ENCODE results near the gene PPP1R2B. TPM values are rescaled to one million over a fixed set of nuclear protein-coding genes. Genes with fewer than 3 reads are reported as not detected.
"Not testable (repeated sequence)": the region's sequence is repeated elsewhere in the genome, so short reads cannot be mapped to it uniquely, and the experiment has no call there.

PPP1R2B gene
- total RNA-seq, 1 donor from 2014 or later = 0.42 TPM

- CTCF ChIA-PET = no interaction called here
- POLR2A ChIA-PET = no interaction called here
- Mint-ChIP-seq H3K9me3 (no peaks in the 10 kb centered on the region), H3K4me3 (no peak overlapping the region), H3K27ac (no peak overlapping the region), H3K4me1 (no peaks in the 10 kb centered on the region), H3K27me3 (peaks cover 7% of the 10 kb centered on the region), H3K36me3 (ENCODE audit: low read depth) (no peaks in the 10 kb centered on the region)
- DNase-seq = no peak
- ATAC-seq (ENCODE audit: low read depth) = no peak
- TF ChIP-seq, protein P1, sequence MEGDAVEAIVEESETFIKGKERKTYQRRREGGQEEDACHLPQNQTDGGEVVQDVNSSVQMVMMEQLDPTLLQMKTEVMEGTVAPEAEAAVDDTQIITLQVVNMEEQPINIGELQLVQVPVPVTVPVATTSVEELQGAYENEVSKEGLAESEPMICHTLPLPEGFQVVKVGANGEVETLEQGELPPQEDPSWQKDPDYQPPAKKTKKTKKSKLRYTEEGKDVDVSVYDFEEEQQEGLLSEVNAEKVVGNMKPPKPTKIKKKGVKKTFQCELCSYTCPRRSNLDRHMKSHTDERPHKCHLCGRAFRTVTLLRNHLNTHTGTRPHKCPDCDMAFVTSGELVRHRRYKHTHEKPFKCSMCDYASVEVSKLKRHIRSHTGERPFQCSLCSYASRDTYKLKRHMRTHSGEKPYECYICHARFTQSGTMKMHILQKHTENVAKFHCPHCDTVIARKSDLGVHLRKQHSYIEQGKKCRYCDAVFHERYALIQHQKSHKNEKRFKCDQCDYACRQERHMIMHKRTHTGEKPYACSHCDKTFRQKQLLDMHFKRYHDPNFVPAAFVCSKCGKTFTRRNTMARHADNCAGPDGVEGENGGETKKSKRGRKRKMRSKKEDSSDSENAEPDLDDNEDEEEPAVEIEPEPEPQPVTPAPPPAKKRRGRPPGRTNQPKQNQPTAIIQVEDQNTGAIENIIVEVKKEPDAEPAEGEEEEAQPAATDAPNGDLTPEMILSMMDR (IDR thresholded peaks at IDR 0.05) = no peak
- intact Hi-C loops (cut with micrococcal nuclease) = loop anchor here (5.0 kb wide), 1 partner anchor 293 kb away; no protein-coding TSS in a partner anchor
Measured at GRCh38 chr5:156838961-156839360, 11.1 kb upstream of the PPP1R2B start.

DNA sequence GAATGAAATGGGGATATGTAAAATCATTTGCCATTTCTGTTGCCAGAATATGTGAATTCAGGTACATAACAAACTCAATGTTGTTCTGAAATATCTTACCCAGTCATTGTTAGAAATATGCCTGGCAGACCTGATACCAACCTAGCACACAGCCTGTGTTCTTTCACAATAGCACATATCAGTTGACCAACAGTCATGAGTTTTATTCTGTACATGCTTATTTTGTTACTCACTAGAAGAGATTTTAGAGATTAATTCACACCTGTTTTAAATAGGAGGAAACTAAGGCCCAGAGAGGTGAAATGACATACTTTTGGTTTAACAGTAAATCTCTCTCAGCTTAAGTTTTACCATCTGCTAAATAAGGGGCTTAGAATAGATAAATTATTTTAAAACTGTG lies 8.4 kb upstream of the PPP1R2B start:
- Mint-ChIP-seq H3K9me3 (no peaks in the 10 kb centered on the region), H3K36me3 (ENCODE audit: low read depth) (no peaks in the 10 kb centered on the region)
- ATAC-seq (ENCODE audit: low read depth) = no peak

GRCh38 chr5:156846914-156847313 lies 3.2 kb upstream of the PPP1R2B start:
- ATAC-seq (ENCODE audit: low read depth) = no peak
- CTCF ChIA-PET = no interaction called here
- no peaks in the 10 kb centered on the region for H3K36me3 Mint-ChIP-seq (ENCODE audit: low read depth)
- H3K4me3 Mint-ChIP-seq = no peak overlapping the region
- H3K4me1 Mint-ChIP-seq = no peaks in the 10 kb centered on the region
- H3K9me3 Mint-ChIP-seq = peaks cover 8% of the 10 kb centered on the region
- H3K27me3 Mint-ChIP-seq = peaks cover 27% of the 10 kb centered on the region
- intact Hi-C loops (cut with micrococcal nuclease) = no loop called here
- no peak overlapping the region for H3K27ac Mint-ChIP-seq
- TF ChIP-seq, protein P1 (IDR thresholded peaks at IDR 0.05) = no peak
- POLR2A ChIA-PET = no interaction called here
- DNase-seq = no peak

More for the DNA sequence above, 8.4 kb upstream of the PPP1R2B start:
- H3K27ac Mint-ChIP-seq = no peak overlapping the region
- no peak for DNase-seq
- H3K27me3 Mint-ChIP-seq = peaks cover 5% of the 10 kb centered on the region
- H3K4me1 Mint-ChIP-seq = no peaks in the 10 kb centered on the region
- CTCF ChIA-PET = interaction anchor here (0.5 kb wide), 1 partner anchor 1201 kb away, joined by 3 read pairs; no protein-coding TSS in a partner anchor
- TF ChIP-seq, protein P1 (IDR thresholded peaks at IDR 0.05) = no peak
- POLR2A ChIA-PET = no interaction called here
- H3K4me3 Mint-ChIP-seq = no peak overlapping the region
- intact Hi-C loops (cut with micrococcal nuclease) = no loop called here

- peaks cover 27% of the 10 kb centered on the region for H3K27me3 Mint-ChIP-seq
- H3K4me3 Mint-ChIP-seq; intact Hi-C loops (cut with micrococcal nuclease); H3K36me3 Mint-ChIP-seq (ENCODE audit: low read depth); ATAC-seq (ENCODE audit: low read depth); DNase-seq; H3K9me3 Mint-ChIP-seq; H3K4me1 Mint-ChIP-seq; H3K27ac Mint-ChIP-seq; POLR2A ChIA-PET: not testable (repeated sequence)
- CTCF ChIA-PET = interaction anchor here (0.6 kb wide), 1 partner anchor 169 kb away, joined by 3 read pairs; no protein-coding TSS in a partner anchor
Measured at GRCh38 chr5:156848447-156848846, 1.6 kb upstream of the PPP1R2B start.

- POLR2A ChIA-PET = no interaction called here
- no peak for ATAC-seq (ENCODE audit: low read depth)
- intact Hi-C loops (cut with micrococcal nuclease) = no loop called here
- Mint-ChIP-seq H3K4me1 (no peaks in the 10 kb centered on the region), H3K9me3 (peaks cover 25% of the 10 kb centered on the region), H3K4me3 (no peak overlapping the region), H3K27ac (no peak overlapping the region), H3K27me3 (peaks cover 31% of the 10 kb centered on the region), H3K36me3 (ENCODE audit: low read depth) (no peaks in the 10 kb centered on the region)
- CTCF ChIA-PET = no interaction called here
- TF ChIP-seq, protein P1 (IDR thresholded peaks at IDR 0.05) = no peak
- no peak for DNase-seq
Measured at GRCh38 chr5:156851880-156852279, 1.8 kb downstream of the PPP1R2B start.

GRCh38 chr5:156853055-156853454 lies 3.0 kb downstream of the PPP1R2B start:
- peaks cover 23% of the 10 kb centered on the region for H3K27me3 Mint-ChIP-seq
- H3K4me3 Mint-ChIP-seq; ATAC-seq (ENCODE audit: low read depth); CTCF ChIA-PET; POLR2A ChIA-PET; intact Hi-C loops (cut with micrococcal nuclease); H3K27ac Mint-ChIP-seq; DNase-seq; H3K4me1 Mint-ChIP-seq; H3K36me3 Mint-ChIP-seq (ENCODE audit: low read depth): not testable (repeated sequence)
- H3K9me3 Mint-ChIP-seq = peaks cover 25% of the 10 kb centered on the region

All from activated B cell treated with CpG ODN at 0.5 μM for 24 hours (primary cell).